ENCODE data around the gene HOXB2.
A peak's percentile ranks its signal among the peaks of the same experiment; 100 is the strongest.

The HOXB2 gene

DNA sequence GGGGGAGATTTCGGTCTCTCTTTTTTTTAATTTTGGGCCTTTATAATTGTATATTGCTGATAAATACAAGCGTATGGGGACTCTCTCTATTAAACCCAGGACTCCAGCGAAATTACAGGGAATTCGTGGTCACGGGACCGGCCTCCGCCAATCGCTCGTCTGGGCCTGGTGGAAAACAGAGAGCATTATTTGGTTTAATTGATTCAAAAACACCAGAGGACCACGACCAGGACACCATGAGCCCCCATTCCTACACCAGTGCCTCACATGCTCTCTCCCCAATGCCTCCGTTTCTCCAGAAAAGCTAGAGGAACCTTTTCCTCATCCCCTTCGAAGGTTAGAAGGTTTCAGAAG lies at the start of gene HOXB2:
Gene HOXB2, minus strand, starts transcription at position 88 of the 354 bp plus-strand sequence. CDS start 198 bp downstream, outside the sequence.
- DNase-seq (ENCODE audit: low read depth in 1 of 2, low spot score in 1 of 2): no peak

DNA sequence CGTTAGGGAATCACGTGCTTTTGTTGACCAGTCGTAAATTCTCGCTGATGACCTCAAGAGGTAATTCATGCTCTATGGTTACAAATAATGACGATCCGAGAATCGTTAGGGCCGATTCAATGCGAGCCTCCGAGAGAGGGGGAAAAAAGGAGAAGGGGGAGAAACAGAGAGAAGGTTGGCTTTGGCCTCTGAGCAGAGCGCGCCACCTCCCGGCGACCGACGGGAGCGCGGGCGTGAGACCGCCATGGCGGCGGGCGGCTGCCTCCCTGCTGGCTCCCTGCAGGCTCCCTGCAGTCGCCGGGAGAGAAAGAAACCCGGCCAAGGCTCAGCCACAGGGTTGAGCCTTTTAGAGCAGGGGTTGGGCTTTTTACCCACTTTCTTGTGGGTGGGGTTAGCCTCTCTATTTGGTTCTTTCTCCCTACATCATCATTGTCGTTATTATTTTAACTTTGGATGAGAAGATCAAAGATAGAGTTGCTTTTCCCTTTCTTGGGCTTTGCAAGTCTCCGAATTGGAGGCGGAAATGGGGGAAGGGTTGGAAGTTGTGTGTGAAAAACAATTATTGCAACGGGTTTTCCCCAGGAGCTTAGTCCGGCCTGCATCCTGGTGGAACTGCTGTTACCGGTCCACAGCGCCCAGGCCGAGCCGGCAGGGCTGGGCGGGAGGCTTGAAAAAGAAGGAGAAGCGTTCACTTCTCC lies 49.1 kb upstream of the HOXB2 start:
- peak; percentile 70 for DNase-seq (ENCODE audit: low read depth in 1 of 2, low spot score in 1 of 2)

- DNase-seq (ENCODE audit: low read depth in 1 of 2, low spot score in 1 of 2): no peak
These were observed 48.4 kb upstream of the HOXB2 start, which contains the start of gene HOXB5 for GRCh38 chr17:48593126-48593829. HOXB5 (minus strand) TSS chr17:48593779; CDS start chr17:48593682, 97 bp downstream.

DNA sequence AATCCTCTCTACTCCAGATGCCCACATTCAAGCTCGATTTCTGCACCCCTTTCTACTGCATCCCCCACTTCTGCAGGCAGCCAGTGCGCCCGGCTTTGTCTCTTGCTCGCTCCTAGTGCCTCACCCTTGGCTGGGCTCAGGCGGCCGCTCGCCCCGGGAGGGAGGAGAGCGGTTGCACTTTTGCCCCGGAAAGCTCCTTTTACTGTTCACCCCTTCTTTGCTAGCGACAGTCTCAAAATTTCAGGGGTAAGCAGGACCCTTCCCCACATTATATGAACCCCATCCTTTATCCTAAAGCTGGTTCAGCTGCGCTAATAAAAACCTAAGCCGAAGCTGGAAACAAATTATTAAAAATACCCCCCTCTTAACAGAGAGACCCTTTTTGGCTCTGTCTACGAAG lies 47.7 kb upstream of the HOXB2 start:
- no peak for DNase-seq (ENCODE audit: low read depth in 1 of 2, low spot score in 1 of 2)

DNA sequence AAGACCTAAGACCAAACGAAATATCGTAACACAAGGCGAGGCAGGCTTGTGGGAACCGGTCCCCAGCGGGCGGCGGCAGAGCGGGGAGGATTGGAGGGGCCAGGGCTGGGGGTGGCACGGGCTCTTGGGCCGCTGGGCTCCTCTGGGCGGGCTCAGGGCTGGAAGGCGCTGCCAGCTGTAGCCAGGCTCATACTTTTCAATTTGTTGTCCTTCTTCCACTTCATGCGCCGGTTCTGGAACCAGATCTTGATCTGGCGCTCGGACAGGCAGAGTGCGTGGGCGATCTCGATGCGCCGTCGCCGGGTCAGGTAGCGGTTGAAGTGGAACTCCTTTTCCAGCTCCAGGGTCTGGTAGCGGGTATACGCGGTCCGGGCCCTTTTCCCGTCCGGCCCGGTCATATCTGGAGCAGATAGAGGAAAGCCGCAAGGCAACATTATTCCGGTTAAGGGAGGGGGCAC lies 47.2 kb upstream of the HOXB2 start:
- DNase-seq (ENCODE audit: low read depth in 1 of 2, low spot score in 1 of 2): no peak

DNA sequence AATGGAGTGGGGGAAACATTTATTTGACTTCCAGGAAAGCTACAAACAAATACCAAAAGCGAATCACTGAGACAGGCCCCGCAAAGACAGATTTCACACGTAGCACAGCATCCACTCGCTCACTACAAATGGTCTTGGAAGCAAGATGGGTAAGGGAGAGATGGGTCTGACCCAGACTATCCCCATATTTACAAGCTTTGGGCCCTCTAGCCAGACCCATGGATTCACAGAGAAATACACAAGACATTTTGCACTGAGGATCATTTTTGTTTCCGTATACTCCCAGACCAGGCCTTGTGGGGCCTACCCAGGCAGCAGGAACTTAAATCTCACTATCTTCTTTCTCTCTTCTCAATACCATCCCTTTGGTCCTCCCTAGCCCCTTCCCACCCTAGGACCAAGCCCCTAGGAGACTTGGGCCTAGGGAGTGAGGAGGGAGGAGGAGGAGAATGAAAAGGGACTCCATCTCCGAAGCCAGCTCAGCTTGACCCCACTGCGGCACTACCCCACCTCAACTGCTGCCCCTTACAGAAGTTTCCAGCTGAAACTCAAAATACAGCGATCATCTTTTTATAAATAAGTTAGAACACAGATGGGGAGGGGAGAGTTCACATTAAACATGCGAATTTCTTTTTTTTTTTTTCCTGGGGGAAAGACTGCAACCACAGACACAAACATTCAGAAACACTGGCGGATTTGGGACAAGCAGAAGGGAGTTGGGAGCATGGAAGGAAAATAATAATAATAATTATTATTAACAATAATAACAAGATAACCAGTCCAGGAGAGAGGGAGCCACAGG lies 46.5 kb upstream of the HOXB2 start:
- DNase-seq (ENCODE audit: low read depth in 1 of 2, low spot score in 1 of 2): no peak

- DNase-seq (ENCODE audit: low read depth in 1 of 2, low spot score in 1 of 2): no peak
These were observed 45.8 kb upstream of the HOXB2 start for GRCh38 chr17:48590607-48591161.

GRCh38 chr17:48589831-48590606 lies 45.1 kb upstream of the HOXB2 start, which contains the start of gene HOXB3:
HOXB3 (minus strand) TSS chr17:48590241; CDS start chr17:48552474, 37,767 bp downstream.
- no peak for DNase-seq (ENCODE audit: low read depth in 1 of 2, low spot score in 1 of 2)

DNA sequence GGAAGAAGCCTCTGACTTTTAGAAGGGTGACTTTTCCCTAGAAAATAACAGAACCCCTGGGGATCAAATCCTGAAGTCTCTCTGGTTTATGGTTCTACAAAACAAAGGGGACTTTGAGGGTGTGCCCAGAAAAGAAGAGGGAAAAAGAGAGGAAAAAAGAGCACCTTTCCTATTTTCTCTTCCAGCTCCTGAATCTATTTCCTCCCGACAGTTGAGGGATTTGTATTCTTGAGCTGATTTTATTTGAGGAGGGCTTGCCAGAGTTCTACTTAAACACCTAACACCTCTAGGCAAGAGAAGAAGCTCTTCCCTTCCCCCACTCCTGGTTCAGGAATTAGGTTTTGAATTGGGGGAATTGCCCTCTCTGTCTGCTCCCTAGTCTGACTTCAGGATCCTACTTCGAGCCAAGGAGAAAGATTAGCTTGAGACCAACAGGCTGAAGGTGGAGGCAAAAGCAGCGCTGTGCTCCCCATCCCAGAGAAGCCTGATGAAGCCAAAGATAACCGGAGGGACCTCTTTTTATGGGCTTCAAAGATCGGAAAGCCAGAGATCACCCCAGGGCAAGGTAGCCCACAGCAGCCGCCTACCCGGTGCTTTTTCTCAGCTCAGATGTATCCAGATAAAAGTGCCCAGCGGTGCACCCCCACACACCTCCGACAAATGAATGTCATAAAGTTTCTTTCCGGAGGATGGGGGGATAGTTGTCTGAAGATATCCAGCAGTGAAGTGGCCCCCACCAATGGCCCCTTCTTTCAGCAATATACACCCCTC lies 44.3 kb upstream of the HOXB2 start:
- no peak for DNase-seq (ENCODE audit: low read depth in 1 of 2, low spot score in 1 of 2)

DNA sequence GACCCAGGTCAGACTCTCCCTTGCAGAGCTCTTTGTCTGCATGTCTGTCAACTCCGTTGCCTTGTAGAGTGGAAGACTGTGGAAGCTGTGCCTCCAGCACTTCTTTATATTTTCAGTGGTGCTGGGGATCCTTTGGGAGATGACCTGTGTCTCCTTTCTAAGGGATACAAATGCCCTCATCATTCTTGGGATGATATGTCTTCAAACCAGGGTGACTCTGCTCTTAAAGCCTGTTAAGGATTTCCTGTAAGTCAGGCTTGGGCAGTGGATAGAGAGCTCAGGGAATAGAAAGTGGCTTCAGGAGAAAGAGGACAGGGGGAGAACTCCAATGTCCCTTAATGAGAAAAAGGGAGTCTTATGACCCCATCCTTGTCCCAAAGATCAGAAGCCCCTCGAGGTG lies 43.6 kb upstream of the HOXB2 start:
- DNase-seq (ENCODE audit: low read depth in 1 of 2, low spot score in 1 of 2): no peak

DNA sequence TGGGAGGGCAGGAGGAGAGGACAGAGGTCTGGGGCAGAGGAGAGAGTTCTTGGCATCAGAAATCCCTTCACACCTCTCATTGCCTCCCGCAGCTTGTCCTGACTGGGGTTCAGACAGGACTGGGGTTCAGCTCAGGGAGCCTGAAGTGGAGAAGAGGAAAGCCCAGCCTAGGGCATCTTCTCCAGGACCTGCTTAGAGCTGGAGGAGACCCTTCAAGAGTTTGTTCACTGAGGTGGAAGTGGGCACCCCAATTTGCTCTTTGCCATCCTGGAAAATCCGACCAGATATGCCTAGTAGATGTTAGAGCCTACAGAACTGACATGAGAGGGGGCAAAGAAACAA lies 43.1 kb upstream of the HOXB2 start:
- no peak for DNase-seq (ENCODE audit: low read depth in 1 of 2, low spot score in 1 of 2)

GRCh38 chr17:48587276-48588073 lies 42.6 kb upstream of the HOXB2 start:
- no peak for DNase-seq (ENCODE audit: low read depth in 1 of 2, low spot score in 1 of 2)

DNA sequence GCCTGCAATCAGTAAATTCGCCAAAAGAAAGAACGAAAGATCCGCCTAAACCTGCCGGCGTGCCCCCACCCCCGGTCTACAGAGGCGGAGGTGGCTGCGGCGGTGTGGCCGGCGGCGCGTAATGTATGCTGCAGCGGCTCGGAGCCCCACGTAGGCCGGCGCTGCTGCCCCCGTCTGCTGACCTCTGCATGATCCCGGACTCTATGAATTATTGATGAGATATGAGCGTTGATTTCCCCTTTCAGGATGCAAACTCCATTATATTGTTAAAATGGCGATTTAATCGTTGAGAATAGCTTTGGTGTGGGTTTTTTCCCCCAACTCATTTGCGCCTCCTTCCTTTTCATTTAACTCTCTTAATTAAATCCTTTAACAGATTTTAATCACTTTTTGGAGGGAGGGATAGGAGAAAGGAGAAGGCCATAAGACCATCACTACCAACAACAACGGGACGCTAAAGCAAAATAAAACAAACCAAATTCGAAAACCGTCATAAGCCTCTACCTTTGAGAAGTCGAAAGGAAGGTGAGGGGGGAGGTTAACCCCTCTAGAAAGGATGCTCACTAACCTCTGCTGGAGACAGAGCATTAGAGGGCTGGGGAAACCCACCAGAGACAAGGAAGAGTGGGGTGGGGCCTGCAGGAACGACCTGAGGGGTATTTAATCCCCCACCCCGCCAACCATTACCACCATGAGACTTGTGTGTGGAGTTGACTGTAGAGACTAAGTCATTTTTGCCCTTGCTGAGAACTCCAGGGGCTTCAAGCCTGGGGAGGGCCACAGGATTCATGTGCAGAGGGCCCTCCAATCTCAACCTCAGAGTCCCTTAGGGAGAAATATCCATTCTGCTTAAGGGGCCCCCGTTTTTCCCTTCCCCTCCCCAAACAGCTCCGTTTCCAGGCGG lies 41.7 kb upstream of the HOXB2 start:
- DNase-seq (ENCODE audit: low read depth in 1 of 2, low spot score in 1 of 2): no peak

DNA sequence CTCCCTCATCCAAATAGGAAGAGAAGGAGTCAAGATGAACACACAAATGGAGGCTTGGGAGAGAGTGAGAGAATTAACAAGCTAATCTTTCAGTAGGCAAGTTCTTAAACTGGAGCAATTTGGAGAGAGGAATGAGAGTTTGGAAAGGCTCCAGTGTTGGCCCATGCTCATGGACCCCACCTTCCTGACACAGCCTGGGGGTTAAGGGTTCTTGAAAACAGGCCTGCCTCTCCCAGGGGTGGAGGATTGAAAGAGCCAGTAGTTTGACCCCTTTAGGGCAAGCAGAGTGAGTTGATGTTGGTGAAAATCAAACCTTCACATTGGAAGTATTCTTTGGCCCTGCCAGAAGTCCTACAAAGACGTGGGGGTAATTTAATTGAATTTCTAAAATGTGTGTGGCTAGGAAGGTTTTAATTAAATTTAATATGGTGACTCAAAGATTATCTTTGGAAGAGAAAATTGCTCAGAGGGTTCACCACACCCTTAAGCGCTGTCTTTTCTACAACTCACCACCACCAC lies 39.4 kb upstream of the HOXB2 start:
- DNase-seq (ENCODE audit: low read depth in 1 of 2, low spot score in 1 of 2): no peak

DNA sequence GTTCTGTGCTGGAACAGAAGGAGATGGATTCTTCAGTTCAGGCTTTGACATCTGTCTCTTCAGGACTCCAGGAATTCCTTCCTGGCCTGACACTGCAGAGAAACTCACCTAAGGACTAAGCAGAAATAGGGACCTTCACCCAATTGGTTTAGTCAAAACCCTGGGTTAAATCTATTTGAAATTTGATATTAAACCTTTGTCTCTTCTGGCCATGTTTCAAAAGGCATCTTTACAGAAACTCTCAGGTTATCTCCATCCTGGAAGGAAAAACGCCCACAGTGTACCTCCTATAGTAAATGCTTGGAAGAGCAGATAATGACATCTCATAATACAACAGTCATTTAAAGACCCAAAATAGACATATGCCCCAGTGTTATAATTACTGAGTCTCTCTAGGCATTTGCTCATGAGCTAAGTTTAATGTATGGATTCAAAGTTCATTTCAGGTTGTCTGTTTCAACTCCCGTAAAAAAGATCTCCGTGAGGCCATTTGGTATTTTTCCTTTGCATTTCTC lies 38.9 kb upstream of the HOXB2 start:
- DNase-seq (ENCODE audit: low read depth in 1 of 2, low spot score in 1 of 2): no peak

GRCh38 chr17:48582750-48583069 lies 37.8 kb upstream of the HOXB2 start:
- no peak for DNase-seq (ENCODE audit: low read depth in 1 of 2, low spot score in 1 of 2)

DNA sequence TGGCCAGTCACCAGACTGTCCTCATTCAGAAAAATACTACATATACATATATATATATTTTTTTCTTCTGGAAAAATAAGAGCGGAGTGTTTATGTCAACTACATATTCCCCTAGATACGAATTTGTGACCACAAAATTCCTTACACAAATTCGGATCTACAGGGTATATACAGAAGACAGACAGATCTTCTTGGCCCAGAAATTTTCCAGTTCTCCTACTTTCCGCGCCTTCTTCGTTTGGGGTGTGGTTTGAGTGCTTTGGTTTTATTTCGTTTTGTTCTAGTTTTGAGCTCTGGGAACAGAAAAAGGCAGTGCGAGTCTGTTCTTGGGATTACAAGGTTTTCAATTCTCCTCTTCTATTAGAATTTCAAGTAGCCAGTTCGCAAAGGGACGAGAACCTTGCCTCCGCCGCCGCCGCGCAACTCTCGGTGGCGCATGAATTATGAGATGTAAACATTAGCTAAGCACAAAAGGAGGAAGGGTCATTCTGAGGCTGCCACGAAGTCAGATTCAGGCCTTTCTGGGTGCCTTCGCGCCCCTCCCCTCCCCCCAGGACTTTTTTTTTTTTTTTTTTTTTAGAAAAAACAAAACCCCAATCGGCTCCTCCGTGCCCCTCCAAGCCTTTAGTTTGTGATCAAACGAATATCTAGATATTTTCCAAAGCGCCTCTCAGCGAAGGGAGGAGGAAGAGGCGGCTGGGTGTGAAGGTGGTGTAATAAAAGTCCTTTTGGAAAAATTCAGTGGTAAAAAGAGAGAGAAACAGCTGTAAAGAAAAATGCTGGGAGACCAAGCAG lies 35.0 kb upstream of the HOXB2 start:
- DNase-seq (ENCODE audit: low read depth in 1 of 2, low spot score in 1 of 2): no peak

Measured in activated CD4-positive, alpha-beta T cell treated with anti-CD3 and anti-CD28 coated beads, Interleukin-2, amount 50 U/mL, for 24 hours (primary cell).